ENCODE data around the gene HS3ST5.

Gene HS3ST5, protein sequence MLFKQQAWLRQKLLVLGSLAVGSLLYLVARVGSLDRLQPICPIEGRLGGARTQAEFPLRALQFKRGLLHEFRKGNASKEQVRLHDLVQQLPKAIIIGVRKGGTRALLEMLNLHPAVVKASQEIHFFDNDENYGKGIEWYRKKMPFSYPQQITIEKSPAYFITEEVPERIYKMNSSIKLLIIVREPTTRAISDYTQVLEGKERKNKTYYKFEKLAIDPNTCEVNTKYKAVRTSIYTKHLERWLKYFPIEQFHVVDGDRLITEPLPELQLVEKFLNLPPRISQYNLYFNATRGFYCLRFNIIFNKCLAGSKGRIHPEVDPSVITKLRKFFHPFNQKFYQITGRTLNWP

DNA sequence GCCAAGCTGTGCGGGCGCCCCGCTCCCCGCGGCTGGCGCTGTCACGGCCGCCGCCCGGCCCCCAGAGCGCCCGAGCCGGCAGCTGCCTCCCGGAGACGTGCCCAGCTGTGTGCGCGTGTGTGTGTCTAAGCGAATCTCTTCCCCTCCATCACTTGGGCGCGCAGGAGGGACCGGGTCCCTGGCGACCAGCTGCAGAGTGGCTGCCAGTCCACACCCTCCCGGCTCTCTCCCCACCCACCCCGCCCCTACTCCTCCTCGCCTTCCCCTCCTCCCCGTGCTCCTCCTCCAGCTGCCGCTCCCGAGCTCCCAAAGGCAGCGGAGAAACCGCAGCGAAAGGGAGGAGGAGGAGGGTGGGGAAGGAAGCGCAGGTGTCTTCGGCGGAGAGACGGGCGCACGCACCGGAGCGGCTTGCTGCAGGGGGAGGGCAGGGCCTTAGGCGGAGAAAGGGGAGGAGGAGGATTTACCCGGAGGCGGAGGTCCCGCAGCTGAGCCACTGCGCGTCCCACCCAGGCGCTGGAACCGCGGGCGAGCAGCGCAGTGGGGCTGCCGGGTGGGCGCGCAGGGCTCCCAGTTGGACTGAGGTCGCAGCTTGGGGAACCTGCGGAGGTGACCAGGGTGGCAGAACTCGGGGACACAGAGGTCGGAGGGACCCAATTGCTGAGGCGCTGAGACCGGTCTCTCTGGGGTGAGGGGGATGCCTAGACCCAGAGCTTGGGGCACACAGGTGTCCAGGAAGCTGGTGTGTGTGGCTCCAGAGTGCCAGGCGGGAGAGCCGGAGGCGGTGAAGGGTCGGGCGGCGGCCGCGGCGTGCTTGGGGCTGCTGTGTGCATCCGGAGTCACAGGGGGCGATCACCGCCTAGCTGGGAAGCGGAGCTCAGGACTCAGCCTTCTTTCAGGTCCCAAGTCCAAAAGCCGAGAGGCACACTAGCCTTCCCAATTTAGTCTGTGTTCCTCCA lies at the start of gene HS3ST5:
Gene HS3ST5, minus strand, starts transcription at position 198 of the 956 bp plus-strand sequence. CDS start 280,178 bp downstream, outside the sequence.
- no peak for FAIRE-seq

GRCh38 chr6:114390176-114390575 lies 47.4 kb upstream of the HS3ST5 start:
- FAIRE-seq = no peak

- FAIRE-seq = no peak
Measured at GRCh38 chr6:114389111-114389510, 46.3 kb upstream of the HS3ST5 start.

GRCh38 chr6:114382406-114382805 lies 39.6 kb upstream of the HS3ST5 start:
- FAIRE-seq = no peak

DNA sequence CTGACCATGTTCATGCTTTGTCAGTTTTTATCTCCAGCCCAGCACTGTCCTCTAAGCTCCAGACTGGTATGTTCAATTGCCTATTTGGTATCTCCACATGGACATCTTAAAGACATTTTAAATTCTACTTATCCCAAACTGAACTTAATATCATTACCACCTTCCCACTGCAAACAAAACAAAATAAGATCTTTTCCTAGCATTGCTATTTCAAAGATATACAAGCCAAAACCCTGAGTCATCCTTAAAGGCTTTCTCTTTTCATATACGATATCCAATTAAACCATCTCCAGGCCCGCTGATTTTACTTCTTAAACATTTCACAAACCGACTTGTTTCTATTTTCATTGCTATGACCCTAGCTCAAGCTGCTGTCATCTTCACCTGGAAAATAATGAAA lies 35.1 kb upstream of the HS3ST5 start:
- no peak for FAIRE-seq

GRCh38 chr6:114376611-114377175 lies 33.9 kb upstream of the HS3ST5 start:
- FAIRE-seq = no peak

DNA sequence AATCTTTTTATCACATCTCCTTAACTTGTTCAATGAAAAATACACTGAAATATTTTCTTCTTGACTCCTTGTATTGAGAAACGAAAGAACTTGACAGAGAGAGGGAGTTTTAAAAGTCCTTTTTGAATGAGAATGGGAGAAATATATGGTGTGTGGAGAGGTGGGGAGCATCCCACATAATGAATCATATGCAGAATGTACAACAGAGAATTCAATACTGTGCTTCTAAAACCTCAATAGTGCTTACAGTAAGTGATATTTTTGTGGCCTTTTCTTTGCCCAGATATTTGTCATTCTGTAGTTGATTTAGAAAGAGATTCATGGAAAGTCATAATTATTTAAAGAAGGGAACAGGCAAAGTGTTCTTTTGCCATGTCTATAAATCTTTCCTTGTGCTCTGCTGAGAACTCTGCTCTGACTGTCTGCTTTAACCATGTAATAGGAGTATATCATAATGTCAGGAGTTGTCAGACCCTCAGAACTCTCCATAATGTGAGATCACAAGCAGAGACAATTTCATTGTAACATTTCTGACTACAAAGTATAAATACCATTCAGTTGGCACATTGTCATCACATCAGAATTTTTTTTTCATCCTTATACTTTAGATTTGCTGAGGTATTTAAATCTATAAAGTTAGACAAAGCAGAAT lies 32.8 kb upstream of the HS3ST5 start:
- no peak for FAIRE-seq

DNA sequence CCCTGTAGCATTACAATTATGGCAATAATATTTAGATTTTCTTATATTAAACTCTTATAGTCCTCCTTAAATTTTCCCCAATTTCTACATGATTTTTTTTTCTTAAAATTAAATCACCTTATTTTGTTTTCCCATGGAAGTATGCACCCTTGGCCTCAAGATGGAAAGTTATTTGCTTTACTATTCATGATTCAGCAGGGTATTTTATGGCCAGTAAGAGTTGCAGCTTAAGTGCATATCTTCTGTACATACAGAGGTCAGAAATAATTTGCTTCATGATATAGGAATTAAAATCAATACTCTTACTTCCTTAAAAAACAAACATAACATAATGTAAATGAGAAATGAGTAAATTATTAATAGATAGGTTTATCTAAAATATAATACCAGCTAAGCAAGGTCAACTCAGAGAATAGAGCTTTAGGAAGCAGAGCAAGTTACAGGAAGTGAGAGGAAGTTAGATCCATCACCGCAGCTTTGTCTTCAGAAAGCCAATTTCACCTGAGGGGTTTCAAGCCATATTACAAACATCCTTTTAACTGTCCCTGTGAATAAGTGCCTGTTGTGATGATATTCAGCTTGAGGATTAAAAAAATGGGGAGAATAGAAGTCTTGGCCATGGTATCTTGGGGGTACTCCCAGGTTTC lies 24.6 kb upstream of the HS3ST5 start:
- no peak for FAIRE-seq

GRCh38 chr6:114366899-114367298 lies 24.1 kb upstream of the HS3ST5 start:
- FAIRE-seq = no peak

- FAIRE-seq = no peak
Measured at GRCh38 chr6:114364301-114364700, 21.5 kb upstream of the HS3ST5 start.

GRCh38 chr6:114362957-114363356 lies 20.1 kb upstream of the HS3ST5 start:
- no peak for FAIRE-seq

GRCh38 chr6:114362396-114362795 lies 19.6 kb upstream of the HS3ST5 start:
- FAIRE-seq = no peak

- no peak for FAIRE-seq
Measured at GRCh38 chr6:114361036-114361435, 18.2 kb upstream of the HS3ST5 start.

DNA sequence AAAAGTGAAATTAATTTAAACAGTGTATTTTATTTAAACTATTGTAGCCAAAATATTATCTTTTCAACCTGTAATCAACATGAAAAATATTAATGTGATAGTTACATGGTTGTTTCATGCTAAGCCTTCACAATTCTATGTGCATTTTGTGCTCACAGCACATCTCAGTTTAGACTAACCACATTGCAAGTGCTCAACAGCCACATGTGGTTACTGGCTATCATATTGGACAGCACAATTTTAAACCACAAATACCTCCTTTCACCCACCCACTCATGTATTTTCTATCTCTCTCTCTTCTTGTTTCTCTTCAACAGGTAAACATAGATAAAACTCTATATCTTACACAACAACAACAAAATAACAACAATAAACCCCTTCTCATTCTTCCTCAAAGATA lies 12.5 kb upstream of the HS3ST5 start:
- FAIRE-seq = no peak

DNA sequence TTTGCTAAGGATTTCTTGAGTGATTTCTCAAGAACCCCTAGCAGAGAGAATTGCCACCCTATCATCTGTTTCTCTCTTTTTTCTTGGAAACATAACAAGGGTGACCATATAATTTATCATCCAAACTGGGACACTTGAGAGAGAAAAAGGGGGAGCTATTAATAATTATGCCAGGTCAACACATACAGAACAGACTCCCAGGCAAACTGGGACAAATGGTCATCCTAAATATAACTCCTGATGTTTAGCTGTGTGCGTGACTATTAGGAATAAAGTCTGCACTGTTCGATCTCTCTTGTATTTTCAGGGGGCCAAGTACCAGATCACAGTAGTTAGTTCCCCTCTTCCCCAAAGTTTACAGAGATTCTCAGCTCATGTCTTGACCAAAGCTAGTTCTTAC lies 11.7 kb upstream of the HS3ST5 start:
- no peak for FAIRE-seq

DNA sequence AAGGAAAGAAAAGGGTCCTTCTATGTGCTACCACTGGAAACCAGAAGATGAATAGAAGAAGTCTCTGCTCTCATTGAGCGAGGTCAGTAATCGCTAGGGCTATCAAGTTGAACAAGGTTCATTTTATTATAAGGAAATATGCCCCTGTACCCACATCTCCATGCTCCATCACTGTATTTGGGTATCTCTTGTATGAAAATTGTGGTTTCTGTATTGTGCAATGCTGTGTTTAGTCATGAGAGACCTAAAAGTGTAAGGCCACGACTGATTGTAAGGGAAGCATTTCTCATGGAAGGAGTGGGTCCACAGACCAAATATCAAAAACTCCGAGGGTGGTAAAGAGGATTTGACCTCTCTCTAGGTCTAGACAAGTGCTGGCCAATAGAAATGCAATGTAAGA lies 3.6 kb upstream of the HS3ST5 start:
- FAIRE-seq = no peak

DNA sequence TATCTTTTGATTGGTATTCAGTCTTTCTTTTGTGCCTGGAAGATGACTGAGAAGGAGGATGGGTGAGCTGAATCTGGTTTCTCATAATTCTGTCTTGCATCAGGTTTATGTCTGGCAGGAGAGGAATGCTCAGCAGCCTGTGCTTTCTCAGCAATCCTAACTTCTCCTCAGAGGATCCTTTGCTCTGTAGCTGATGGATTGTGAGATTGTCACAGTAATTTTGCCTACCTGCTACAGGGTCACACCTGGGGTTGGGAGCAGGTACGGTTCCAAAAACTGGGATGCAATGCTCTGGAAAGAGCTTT lies 2.1 kb upstream of the HS3ST5 start:
- no peak for FAIRE-seq

GRCh38 chr6:114344246-114344970 lies 1.6 kb upstream of the HS3ST5 start:
- no peak for FAIRE-seq

GRCh38 chr6:114343782-114344144 lies 940 bp upstream of the HS3ST5 start:
- no peak for FAIRE-seq

- no peak for FAIRE-seq
Measured at GRCh38 chr6:114342086-114342825, 567 bp downstream of the HS3ST5 start.

DNA sequence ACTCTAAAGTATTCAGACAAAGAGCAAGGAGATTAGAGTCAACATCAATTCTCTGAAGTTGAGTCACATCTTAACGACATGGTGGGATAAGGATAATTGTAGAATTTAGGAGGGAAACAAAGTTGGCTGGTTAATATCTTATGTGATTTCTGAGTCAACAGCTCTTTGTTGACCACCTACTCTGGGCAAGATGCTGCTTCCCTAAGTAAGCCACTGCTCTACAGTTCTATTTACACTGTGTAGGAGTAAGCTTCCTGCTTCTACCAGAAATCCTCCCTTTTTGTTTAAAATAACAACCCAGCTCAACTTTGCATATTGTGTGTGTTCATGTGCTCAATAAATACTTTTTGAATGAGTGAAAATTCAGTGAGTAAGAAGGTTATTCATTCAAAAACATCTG lies 3.1 kb downstream of the HS3ST5 start:
- FAIRE-seq = no peak

Data from A204.1 (cell line).